ENCODE results near the gene LRRC3.

- TF ChIP-seq CTCF (optimal IDR thresholded peaks at IDR 0.05 in 1 of 3, IDR thresholded peaks at IDR 0.05 in 1 of 3, conservative IDR thresholded peaks at IDR 0.05 in 1 of 3; ENCODE audit: extremely low read depth in 1 of 3, insufficient read depth in 2 of 3, low read length in 3 of 3) (no peak), EZH2 (IDR thresholded peaks at IDR 0.05; ENCODE audit: low read length) (no peak)
Observed at GRCh38 chr21:44439211-44439600, 16.1 kb upstream of the LRRC3 start.
